Spleen (tissue), 7 donors: ENCODE measurements around the gene TBX22.

Experiments
- POLR2A ChIP-seq, 3 donors: fragments of 450-650 bp; IDR thresholded peaks; one replicate each; pipeline ENCODE4 v1.5.1; 2017; ENCODE audit warnings: antibody characterized with exemption in 3 of 3, mild to moderate bottlenecking in 1 of 3
- POLR2AphosphoS5 ChIP-seq, 3 donors: sonication (generic); formaldehyde crosslinking; IDR thresholded peaks; one replicate each; pipeline ENCODE4 v1.5.1; 2017; ENCODE audit warnings: antibody characterized with exemption in 3 of 3
- TF ChIP-seq, protein P1 (sequence below), 11 experiments: fragments of 200-600 bp in 7 of 11; fragments of 450-650 bp in 4 of 11; sonication (generic) in 4 of 11; IDR thresholded peaks in 8 of 11; conservative IDR thresholded peaks in 3 of 11; 1 replicate in 7 of 11; 2 replicates in 4 of 11; pipeline versions ENCODE4 v1.4.0 to v1.8.0; 2016 to 2021; ENCODE audit warnings: antibody characterized with exemption in 11 of 11, inconsistent platforms in 4 of 11, mild to moderate bottlenecking in 1 of 11
- donor health status: DM: no; HTN: no; CAD: no; lungs with moderate emphysema.
- donor health status: DM: no; HTN: no; CAD: no.
- donor health status: DM: no; HTN: no; CAD: no.

- TF ChIP-seq POLR2AphosphoS5 (IDR thresholded peaks at IDR 0.05), result no peak
- TF ChIP-seq POLR2A (IDR thresholded peaks at IDR 0.05), result no peak
- TF ChIP-seq, protein P1, sequence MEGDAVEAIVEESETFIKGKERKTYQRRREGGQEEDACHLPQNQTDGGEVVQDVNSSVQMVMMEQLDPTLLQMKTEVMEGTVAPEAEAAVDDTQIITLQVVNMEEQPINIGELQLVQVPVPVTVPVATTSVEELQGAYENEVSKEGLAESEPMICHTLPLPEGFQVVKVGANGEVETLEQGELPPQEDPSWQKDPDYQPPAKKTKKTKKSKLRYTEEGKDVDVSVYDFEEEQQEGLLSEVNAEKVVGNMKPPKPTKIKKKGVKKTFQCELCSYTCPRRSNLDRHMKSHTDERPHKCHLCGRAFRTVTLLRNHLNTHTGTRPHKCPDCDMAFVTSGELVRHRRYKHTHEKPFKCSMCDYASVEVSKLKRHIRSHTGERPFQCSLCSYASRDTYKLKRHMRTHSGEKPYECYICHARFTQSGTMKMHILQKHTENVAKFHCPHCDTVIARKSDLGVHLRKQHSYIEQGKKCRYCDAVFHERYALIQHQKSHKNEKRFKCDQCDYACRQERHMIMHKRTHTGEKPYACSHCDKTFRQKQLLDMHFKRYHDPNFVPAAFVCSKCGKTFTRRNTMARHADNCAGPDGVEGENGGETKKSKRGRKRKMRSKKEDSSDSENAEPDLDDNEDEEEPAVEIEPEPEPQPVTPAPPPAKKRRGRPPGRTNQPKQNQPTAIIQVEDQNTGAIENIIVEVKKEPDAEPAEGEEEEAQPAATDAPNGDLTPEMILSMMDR (IDR thresholded peaks at IDR 0.05 in 8 of 11, conservative IDR thresholded peaks at IDR 0.05 in 3 of 11), result no peak
These were observed 1.6 kb downstream of the TBX22 start for GRCh38 chrX:80016182-80016581.
